DMS 273 (cell line): Measurements from ENCODE around the gene MS4A13.
"Not testable (repeated sequence)": the region's sequence is repeated elsewhere in the genome, so short reads cannot be mapped to it uniquely, and the experiment has no call there.

ENCODE experiments used
- DNase-seq: peaks from one replicate; lab custom pipeline; 2025; ENCODE audit not compliant: unreplicated experiment; lab: John Stamatoyannopoulos, UW

MS4A13 gene

GRCh38 chr11:60530454-60531100 is 15.4 kb downstream of the MS4A13 start:
- DNase-seq = no peak

GRCh38 chr11:60532383-60532782 is 17.2 kb downstream of the MS4A13 start:
- DNase-seq = not testable (repeated sequence)

- DNase-seq = not testable (repeated sequence)
Measured at GRCh38 chr11:60538627-60539026, 23.4 kb downstream of the MS4A13 start.

- no peak for DNase-seq
Measured at GRCh38 chr11:60544077-60544476, 28.9 kb downstream of the MS4A13 start.

GRCh38 chr11:60561254-60561653 is 46.1 kb downstream of the MS4A13 start:
- DNase-seq = no peak

GRCh38 chr11:60563553-60564235 is 48.5 kb downstream of the MS4A13 start:
- peak; percentile 52 for DNase-seq

GRCh38 chr11:60566776-60567175 is 51.6 kb downstream of the MS4A13 start:
- DNase-seq = no peak

GRCh38 chr11:60570970-60571369 is 55.8 kb downstream of the MS4A13 start:
- no peak for DNase-seq

- no peak for DNase-seq
Measured at GRCh38 chr11:60589611-60590010, 74.4 kb downstream of the MS4A13 start.
